IMR-90 (cell line): Measurements from ENCODE around the gene RHOC. TPM values are rescaled to one million over a fixed set of nuclear protein-coding genes. Genes with fewer than 3 reads are reported as not detected.

ENCODE experiments used
- ATAC-seq: fragments of 200-7000 bp; cut with Tn5 transposase; 2 replicates; pipeline ENCODE4 v1.9.1; 2020; ENCODE audit warnings: low read depth, mild to moderate bottlenecking, moderate library complexity
- BruUV-seq: library from RNA; stranded (reverse); fragments of 400-500 nt; replicated peaks from 2 replicates; lab custom pipeline; 2021; lab: Mats Ljungman, UMichigan
- CTCF ChIA-PET: fragments of 300-600 bp; formaldehyde crosslinking; extraction: SDS; loops from one replicate; lab custom pipeline; 2021; ENCODE audit warnings: antibody characterized with exemption; lab: Yijun Ruan, JAX
- POLR2A ChIA-PET: fragments of 300-600 bp; sonication (Branson Sonifier 250); formaldehyde crosslinking; loops from one replicate; lab custom pipeline; 2022; ENCODE audit warnings: antibody characterized with exemption; ENCODE audit not compliant: unreplicated experiment; lab: Charles Lee
- DNase-seq: peaks from one replicate; pipeline ENCODE4 v3.0.0; 2013
- H2AFZ ChIP-seq: replicated peaks from 2 replicates; pipeline ENCODE3; 2013; ENCODE audit warnings: low read length, mild to moderate bottlenecking; ENCODE audit not compliant: poor library complexity
- H2AK5ac ChIP-seq: 2 replicates; pipeline ENCODE4 v1.6.1; 2013; ENCODE audit warnings: low read depth, low read length, inconsistent platforms
- H2AK9ac ChIP-seq: replicated peaks from 2 replicates; pipeline ENCODE3; 2013; ENCODE audit warnings: mild to moderate bottlenecking, low read depth, low read length, moderate library complexity; ENCODE audit not compliant: poor library complexity
- H2BK120ac ChIP-seq: 2 replicates; pipeline ENCODE4 v1.6.1; 2013; ENCODE audit warnings: low read depth, low read length, inconsistent platforms
- H2BK15ac ChIP-seq: 3 replicates; pipeline ENCODE4 v1.6.1; 2013; ENCODE audit warnings: low read depth, low read length, inconsistent platforms
- H2BK20ac ChIP-seq: 2 replicates; pipeline ENCODE4 v1.6.1; 2013; ENCODE audit warnings: low read depth, mild to moderate bottlenecking, inconsistent platforms, low read length, moderate library complexity
- H2BK5ac ChIP-seq: 2 replicates; pipeline ENCODE4 v1.6.1; 2013; ENCODE audit warnings: mild to moderate bottlenecking, low read depth, low read length, inconsistent platforms; ENCODE audit not compliant: poor library complexity, severe bottlenecking
- H3K14ac ChIP-seq: replicated peaks from 2 replicates; pipeline ENCODE4 v1.6.1; 2013; ENCODE audit warnings: low read depth, low read length, inconsistent platforms
- H3K18ac ChIP-seq: 2 replicates; pipeline ENCODE4 v1.6.1; 2013; ENCODE audit warnings: low read depth, low read length, control low read depth
- H3K23ac ChIP-seq: 2 replicates; pipeline ENCODE4 v1.6.1; 2013; ENCODE audit warnings: low read depth, low read length, inconsistent platforms
- H3K27ac ChIP-seq: 2 replicates; pipeline ENCODE4 v1.5.1; 2013; ENCODE audit warnings: mild to moderate bottlenecking, control low read depth, low read length; ENCODE audit not compliant: insufficient read depth
- H3K27me3 ChIP-seq: 2 replicates; pipeline ENCODE4 v1.6.1; 2013; ENCODE audit warnings: low read length; ENCODE audit not compliant: control insufficient read depth, insufficient read depth
- H3K36me3 ChIP-seq: 2 replicates; pipeline ENCODE4 v1.6.1; 2013; ENCODE audit warnings: low read length, mixed read lengths; ENCODE audit not compliant: control insufficient read depth, insufficient read depth
- H3K4ac ChIP-seq: 2 replicates; pipeline ENCODE4 v1.6.1; 2013; ENCODE audit warnings: low read depth, low read length, inconsistent platforms
- H3K4me1 ChIP-seq: 2 replicates; pipeline ENCODE4 v1.6.1; 2013; ENCODE audit warnings: low read length, mixed read lengths; ENCODE audit not compliant: control insufficient read depth, insufficient read depth
- H3K4me2 ChIP-seq: 2 replicates; pipeline ENCODE4 v1.6.1; 2013; ENCODE audit warnings: low read depth, mild to moderate bottlenecking, control low read depth, low read length, moderate library complexity
- H3K4me3 ChIP-seq: 2 replicates; pipeline ENCODE4 v1.5.1; 2013; ENCODE audit warnings: low read depth, mild to moderate bottlenecking, control low read depth, low read length, moderate library complexity; ENCODE audit not compliant: insufficient read depth
- H3K56ac ChIP-seq: 2 replicates; pipeline ENCODE4 v1.6.1; 2013; ENCODE audit warnings: low read length, inconsistent platforms; ENCODE audit not compliant: insufficient read depth; ENCODE audit errors: extremely low read depth
- H3K79me1 ChIP-seq, 2 experiments: 2 replicates each; pipeline ENCODE4 v1.6.1; 2013; ENCODE audit warnings: low read length in 2 of 2, inconsistent platforms in 1 of 2, low read depth in 1 of 2
- H3K9ac ChIP-seq: 2 replicates; pipeline ENCODE4 v1.6.1; 2013; ENCODE audit warnings: low read depth, low read length, control low read depth
- H3K9me1 ChIP-seq: 2 replicates; pipeline ENCODE4 v1.6.1; 2013; ENCODE audit warnings: low read length, inconsistent platforms; ENCODE audit not compliant: insufficient read depth
- H3K9me3 ChIP-seq: 2 replicates; pipeline ENCODE4 v1.6.1; 2013; ENCODE audit warnings: low read length; ENCODE audit not compliant: control insufficient read depth, insufficient read depth
- H4K20me1 ChIP-seq: 2 replicates; pipeline ENCODE4 v1.6.1; 2013; ENCODE audit warnings: low read length, inconsistent platforms; ENCODE audit not compliant: insufficient read depth
- H4K5ac ChIP-seq: 2 replicates; pipeline ENCODE4 v1.6.1; 2013; ENCODE audit warnings: mild to moderate bottlenecking, low read depth, low read length, control low read depth
- H4K8ac ChIP-seq, 2 experiments: 2 replicates each; pipeline ENCODE4 v1.6.1; 2013; ENCODE audit warnings: low read depth in 2 of 2, low read length in 2 of 2, control low read depth in 1 of 2, inconsistent platforms in 1 of 2
- H4K91ac ChIP-seq: 2 replicates; pipeline ENCODE4 v1.6.1; 2013; ENCODE audit warnings: low read depth, low read length, inconsistent platforms; ENCODE audit not compliant: insufficient read depth
- FOS ChIP-seq: fragments of 150-350 bp; IDR thresholded peaks from 2 replicates; pipeline ENCODE4 v1.6.1; 2016; ENCODE audit warnings: low read depth, low read length
- MXI1 ChIP-seq: IDR thresholded peaks from 2 replicates; pipeline ENCODE4 v1.6.1; 2012; ENCODE audit warnings: low read depth, mild to moderate bottlenecking, low read length, moderate library complexity, borderline replicate concordance
- SMC3 ChIP-seq: fragments of 150-350 bp; IDR thresholded peaks from 2 replicates; pipeline ENCODE4 v1.6.1; 2016; ENCODE audit warnings: low read depth, mild to moderate bottlenecking, antibody characterized with exemption, low read length, moderate library complexity
- WGBS, 2 experiments: methylation state at CpG; one replicate each; pipeline versions ENCODE4 v1.1.5 to v1.1.7; 2013; ENCODE audit warnings: missing lambda C conversion rate in 2 of 2; ENCODE audit not compliant: insufficient read length in 1 of 2; ENCODE audit errors: extremely low coverage in 2 of 2; 5-methylcytosine and 5-hydroxymethylcytosine counted together
- dilution Hi-C: fragments of 300-500 bp; cut with HindIII; formaldehyde crosslinking; loops from one replicate; pipeline ENCODE4 v1.14.3; 2018; ENCODE audit warnings: low sequenced_read_pairs; ENCODE audit not compliant: unreplicated experiment
- in situ Hi-C: fragments of 300-500 bp; cut with MboI; formaldehyde crosslinking; loops from 3 replicates; pipeline ENCODE4 v1.14.3; 2019; ENCODE audit warnings: low sequenced_read_pairs, inconsistent platforms, mixed read lengths
- intact Hi-C: fragments of 100-400 bp; cut with micrococcal nuclease; formaldehyde crosslinking; loops from 2 replicates; pipeline ENCODE4 v1.10.0; 2022
- polyA plus RNA-seq, 3 experiments: library from polyadenylated mRNA; depleted of rRNA; stranded (reverse); fragments of >200 nt; gene quantifications; 2 replicates each; pipeline ENCODE4 v1.2.3, GENCODE V29; 2012; ENCODE audit warnings: low replicate concordance in 1 of 3
- total RNA-seq: library from RNA; depleted of rRNA; stranded (reverse); fragments of >200 nt; gene quantifications from 2 replicates; pipeline ENCODE4 v1.2.3, GENCODE V29; 2012

Gene RHOC
- total and polyA plus RNA-seq, 2 of the 4 experiments (the other 2 are of a cell fraction) = 764 to 839 TPM

DNA sequence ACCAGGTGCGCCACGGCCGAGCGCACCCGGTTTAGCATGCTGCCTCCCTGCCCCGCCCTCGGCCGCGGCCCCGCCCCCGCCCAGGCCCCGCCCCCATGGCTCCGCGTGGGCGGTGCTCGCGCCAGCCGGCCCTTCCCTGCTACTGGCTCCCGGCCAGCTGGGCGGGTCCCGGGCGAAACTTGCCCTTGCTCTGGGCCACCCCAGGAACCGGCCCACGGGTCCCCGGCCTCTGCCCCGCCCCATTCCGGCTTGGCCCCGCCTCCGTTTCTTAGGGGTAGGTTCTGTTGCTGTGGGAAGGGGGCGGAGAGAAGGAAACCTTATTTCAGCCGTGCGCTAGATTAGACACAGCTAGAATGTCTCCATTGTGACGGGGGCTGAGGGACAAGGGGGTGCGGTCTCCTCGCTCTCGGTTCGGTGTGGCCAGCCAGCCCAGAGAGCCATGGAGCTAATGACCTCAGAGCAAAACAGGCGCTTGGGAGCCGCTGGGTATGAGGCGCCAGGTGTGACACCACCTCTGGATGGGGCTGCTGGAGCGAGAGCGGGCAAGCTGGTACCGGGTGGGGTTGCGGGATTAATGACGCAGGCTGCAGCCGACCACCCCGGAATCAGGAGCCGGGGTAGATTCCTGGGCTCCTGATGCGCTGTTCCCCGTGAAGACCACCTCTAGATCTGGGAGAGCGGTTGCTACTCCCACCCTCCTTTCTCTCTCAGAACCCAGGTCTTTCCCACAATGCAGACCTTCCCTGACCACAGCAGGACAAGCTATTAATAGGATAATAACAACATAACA is 8.5 kb upstream of the RHOC start, which contains the start of gene PPM1J:
TSS of gene PPM1J (minus strand) at position 69 of the 790 bp plus-strand sequence. CDS start at position 38, 31 bp downstream.
- no peak within 1 kb of the TSS for H3K27ac ChIP-seq
- 0 out of 2 replicates have a peak within 1 kb of the TSS, but pooled peaks have one; percentile 4 for H3K23ac ChIP-seq
- H3K9ac ChIP-seq = peak within 1 kb of the TSS; percentile 19
- H3K4ac ChIP-seq = no peak within 1 kb of the TSS
- H3K9me1 ChIP-seq = peaks cover 3% of the 10 kb centered on the region; the same call in 1 of the 2 replicates
- H3K36me3 ChIP-seq = no peaks in the 10 kb centered on the region
- H3K79me1 ChIP-seq = no peaks in the 10 kb centered on the region
- POLR2A ChIA-PET = no interaction called here
- H3K4me2 ChIP-seq = peak within 1 kb of the TSS; percentile 92
- CTCF ChIA-PET = interaction anchor here (0.7 to 4.7 kb wide), 17 partner anchors 11 to 963 kb away, joined by 3 to 32 read pairs (median 3); partner anchors contain the start of gene LRIG2
- no peak for TF ChIP-seq FOS
- 0 out of 2 replicates have a peak, but pooled peaks have one; percentile 55 for TF ChIP-seq MXI1
- no peak for TF ChIP-seq SMC3
- peaks cover 7% of the 10 kb centered on the region; the same call in 1 of the 2 replicates for H3K27me3 ChIP-seq
- H3K14ac ChIP-seq = no peak within 1 kb of the TSS
- peak within 1 kb of the TSS; percentile 94 for H2AFZ ChIP-seq
- 0% methylated on average over 19 of the region's 51 CpGs; no CpG with 5 or more reads in 1 of the 2 experiments for WGBS, 2 experiments
- dilution Hi-C loops = no loop called here
- peak; percentile 79 for ATAC-seq
- no peak within 1 kb of the TSS; the same call in 2 of the 3 replicates for H2BK15ac ChIP-seq
- H3K9me3 ChIP-seq = no peaks in the 10 kb centered on the region
- H4K8ac ChIP-seq = no peak within 1 kb of the TSS
- H2BK120ac ChIP-seq = no peak within 1 kb of the TSS
- H2BK5ac ChIP-seq = no peak within 1 kb of the TSS
- H4K20me1 ChIP-seq = no peaks in the 10 kb centered on the region
- peak; percentile 83 for DNase-seq
- no peaks in the 10 kb centered on the region for H3K4me1 ChIP-seq
- H3K56ac ChIP-seq = no peak within 1 kb of the TSS
- H3K4me3 ChIP-seq = peak within 1 kb of the TSS; percentile 68
- in situ Hi-C loops = loop anchor here (5.0 to 25.0 kb wide), 3 partner anchors 92 to 972 kb away; partner anchors contain the start of gene SLC16A1
- no peak within 1 kb of the TSS for H2BK20ac ChIP-seq
- H3K18ac ChIP-seq = no peak within 1 kb of the TSS
- H4K5ac ChIP-seq = no peak within 1 kb of the TSS
- H2AK9ac ChIP-seq = peak within 1 kb of the TSS; percentile 83
- H2AK5ac ChIP-seq = no peak within 1 kb of the TSS
- intact Hi-C loops = loop anchor here (1.0 to 10.0 kb wide), 6 partner anchors 89 to 962 kb away; partner anchors contain the start of genes LRIG2 and SLC16A1
- BruUV-seq = no TSS peak
- no peak within 1 kb of the TSS for H4K91ac ChIP-seq
